B cell (primary cell): Measurements from ENCODE around the gene SS18L1. TPM values are rescaled to one million over a fixed set of nuclear protein-coding genes. Genes with fewer than 3 reads are reported as not detected.

Experiments
- ATAC-seq: fragments of 200-7000 bp; cut with Tn5 transposase; one replicate; pipeline ENCODE4 v1.10.0; 2021; ENCODE audit warnings: low read depth, mild to moderate bottlenecking, moderate number of reproducible peaks, moderate library complexity
- CTCF ChIA-PET: fragments of 350-600 bp; sonication (Branson Sonifier 250); formaldehyde crosslinking; loops from one replicate; lab custom pipeline; 2021; ENCODE audit warnings: antibody characterized with exemption, inconsistent platforms; lab: Charles Lee
- POLR2A ChIA-PET: fragments of 350-600 bp; sonication (Branson Sonifier 250); formaldehyde crosslinking; loops from one replicate; lab custom pipeline; 2021; ENCODE audit warnings: antibody characterized with exemption; lab: Charles Lee
- DNase-seq: peaks from one replicate; pipeline ENCODE4 v3.0.0; 2013
- H2AFZ ChIP-seq: 2 replicates; pipeline ENCODE4 v1.6.1; 2012; ENCODE audit warnings: mild to moderate bottlenecking, low read depth, low read length; ENCODE audit not compliant: insufficient read depth, poor library complexity, severe bottlenecking
- H3K27ac ChIP-seq, 2 donors: 1 replicate in 1 of 2; 2 replicates in 1 of 2; pipeline ENCODE4 v1.5.1; 2012 to 2013; ENCODE audit warnings: low read length in 2 of 2, mild to moderate bottlenecking in 2 of 2, moderate library complexity in 1 of 2
- H3K27me3 ChIP-seq, 4 experiments: fragments of 200-600 bp in 1 of 4; sonication (generic) in 1 of 4; replicated peaks in 1 of 4; 1 replicate in 2 of 4; 2 replicates in 2 of 4; pipeline versions ENCODE4 v1.6.1 to v1.7.0; 2013 to 2016; ENCODE audit warnings: low read length in 3 of 4, mild to moderate bottlenecking in 2 of 4, mixed read lengths in 1 of 4, moderate library complexity in 1 of 4; ENCODE audit not compliant: insufficient read depth in 4 of 4, control insufficient read depth in 3 of 4; ENCODE audit errors: control extremely low read depth in 1 of 4
- H3K36me3 ChIP-seq, 2 experiments: replicated peaks in 1 of 2; 1 replicate in 1 of 2; 2 replicates in 1 of 2; pipeline versions ENCODE4 v1.6.1 to v1.7.1; 2013; ENCODE audit warnings: low read length in 1 of 2; ENCODE audit not compliant: insufficient read depth in 2 of 2, control insufficient read depth in 1 of 2; ENCODE audit errors: control extremely low read depth in 1 of 2, extremely low read depth in 1 of 2
- H3K4me1 ChIP-seq, 2 donors: fragments of 200-600 bp in 1 of 2; sonication (generic) in 1 of 2; 1 replicate in 1 of 2; 2 replicates in 1 of 2; pipeline versions ENCODE4 v1.5.1 to v1.6.1; 2013 to 2017; ENCODE audit warnings: low read length in 2 of 2; ENCODE audit not compliant: control insufficient read depth in 2 of 2, insufficient read depth in 2 of 2
- H3K4me2 ChIP-seq: replicated peaks from 2 replicates; pipeline ENCODE3; 2012; ENCODE audit warnings: mild to moderate bottlenecking, low read depth, low read length; ENCODE audit not compliant: poor library complexity, severe bottlenecking
- H3K4me3 ChIP-seq, 5 experiments: fragments of 200-600 bp in 1 of 5; sonication (generic) in 1 of 5; 1 replicate in 3 of 5; 2 replicates in 2 of 5; pipeline versions ENCODE4 v1.5.1 to v1.7.0; 2011 to 2016; ENCODE audit warnings: low read length in 4 of 5, mild to moderate bottlenecking in 4 of 5, low read depth in 2 of 5, control low read depth in 1 of 5, moderate library complexity in 1 of 5; ENCODE audit not compliant: insufficient read depth in 1 of 5; ENCODE audit errors: control extremely low read depth in 1 of 5, extremely low read depth in 1 of 5
- H3K79me2 ChIP-seq: fragments of 200-600 bp; sonication (generic); one replicate; pipeline ENCODE4 v1.6.0; 2016; ENCODE audit warnings: low read length; ENCODE audit not compliant: control insufficient read depth, insufficient read depth
- H3K9ac ChIP-seq: fragments of 200-600 bp; sonication (generic); 2 replicates; pipeline ENCODE4 v1.6.1; 2017; ENCODE audit warnings: mild to moderate bottlenecking, low read length, moderate library complexity
- H3K9me3 ChIP-seq, 3 donors: one replicate each; pipeline versions ENCODE4 v1.6.1 to v1.7.1; 2013; ENCODE audit warnings: low read length in 2 of 3; ENCODE audit not compliant: control insufficient read depth in 2 of 3, insufficient read depth in 1 of 3; ENCODE audit errors: control extremely low read depth in 1 of 3
- H4K20me1 ChIP-seq: 2 replicates; pipeline ENCODE4 v1.6.0; 2012; ENCODE audit warnings: mild to moderate bottlenecking, low read length; ENCODE audit not compliant: insufficient read depth, control insufficient read depth, poor library complexity, severe bottlenecking
- H3K27ac Mint-ChIP-seq: one replicate; pipeline ENCODE4 v1.8.0; 2021; ENCODE audit warnings: mixed read lengths
- H3K27me3 Mint-ChIP-seq: one replicate; pipeline ENCODE4 v1.8.0; 2021; ENCODE audit warnings: mixed read lengths
- H3K4me1 Mint-ChIP-seq: one replicate; pipeline ENCODE4 v1.8.0; 2021; ENCODE audit warnings: mixed read lengths
- H3K4me3 Mint-ChIP-seq: one replicate; pipeline ENCODE4 v1.8.0; 2021; ENCODE audit warnings: mixed read lengths
- H3K9me3 Mint-ChIP-seq: one replicate; pipeline ENCODE4 v1.8.0; 2022; ENCODE audit warnings: mixed read lengths; ENCODE audit not compliant: insufficient read depth
- EZH2 ChIP-seq: IDR thresholded peaks from 2 replicates; pipeline ENCODE4 v1.6.1; 2012; ENCODE audit warnings: borderline replicate concordance, low read depth, mild to moderate bottlenecking, moderate library complexity, low read length; ENCODE audit not compliant: insufficient read depth, poor library complexity, severe bottlenecking
- WGBS: methylation state at CpG from one replicate; pipeline ENCODE4 v1.1.5; 2013; ENCODE audit warnings: missing lambda C conversion rate; ENCODE audit not compliant: insufficient coverage; 5-methylcytosine and 5-hydroxymethylcytosine counted together
- intact Hi-C: fragments of 100-400 bp; cut with micrococcal nuclease; formaldehyde crosslinking; loops from one replicate; pipeline ENCODE4 v1.10.0; 2022
- polyA plus RNA-seq: library from polyadenylated mRNA; depleted of rRNA; stranded (reverse); fragments of >200 nt; gene quantifications from 2 replicates; pipeline ENCODE4 v1.2.3, GENCODE V29; 2012
- total RNA-seq, 2 donors: library from RNA; stranded (reverse); fragments of 120-200 nt in 1 of 2; gene quantifications; 1 replicate in 1 of 2; 2 replicates in 1 of 2; pipeline versions ENCODE4 v1.2.3 to v1.2.4, GENCODE V29; 2013 to 2022
- TF ChIP-seq, protein P1 (sequence below): fragments of 200-600 bp; IDR thresholded peaks from one replicate; pipeline ENCODE4 v1.8.0; 2022; ENCODE audit warnings: antibody characterized with exemption, mild to moderate bottlenecking

SS18L1 gene
- total and polyA plus RNA-seq, 2 donors (not counting 1 experiment from before 2014, with no cell fraction given), result 15.4 to 20.7 TPM

DNA sequence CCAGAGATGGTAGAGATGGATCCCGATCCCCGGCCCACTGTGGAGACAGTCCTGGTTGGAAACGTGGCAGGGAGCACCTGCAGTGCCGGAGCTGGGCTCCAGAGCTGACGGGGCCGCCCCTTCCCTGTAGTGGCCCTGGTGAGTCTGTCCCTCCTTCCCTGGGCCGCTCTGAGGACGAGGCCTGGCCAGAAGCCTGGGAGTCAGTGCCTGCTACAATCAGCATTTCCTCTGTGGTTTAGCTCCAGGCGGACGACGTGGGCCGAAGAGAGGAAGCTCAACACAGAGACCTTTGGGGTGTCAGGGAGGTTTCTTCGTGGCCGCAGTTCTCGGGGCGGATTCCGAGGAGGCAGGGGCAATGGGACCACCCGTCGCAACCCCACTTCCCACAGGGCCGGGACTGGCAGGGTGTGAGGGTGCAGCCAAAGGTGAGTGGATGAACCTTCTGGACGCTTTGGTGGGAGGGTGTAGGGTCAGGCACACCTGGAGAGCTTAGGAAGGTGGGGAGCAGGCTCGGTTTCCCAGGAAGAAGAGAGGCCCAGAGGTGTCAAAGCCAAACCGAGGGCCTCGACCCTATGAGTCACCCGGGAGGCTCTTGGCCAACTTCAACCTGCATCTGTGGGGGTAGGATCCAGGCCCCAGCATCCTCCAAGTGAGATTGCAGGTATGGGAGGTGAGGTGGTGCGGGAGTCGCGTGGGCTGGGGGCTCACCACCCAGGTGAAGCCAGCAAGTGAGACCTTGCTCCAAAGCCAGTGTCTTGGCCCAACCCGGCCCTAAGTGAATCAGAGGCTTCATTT, 10.3 kb upstream of the SS18L1 start:
- ATAC-seq (no peak), DNase-seq (no peak)
- peaks cover 5 to 29% of the 10 kb centered on the region in 2 donors for H3K4me1 ChIP-seq
- Mint-ChIP-seq H3K4me3 (no peak overlapping the region), H3K9me3 (no peaks in the 10 kb centered on the region), H3K27ac (peak overlapping the region; percentile 32), H3K27me3 (no peaks in the 10 kb centered on the region), H3K4me1 (peaks cover 29% of the 10 kb centered on the region)
- H3K27me3 ChIP-seq, result no peaks in the 10 kb centered on the region
- no peak overlapping the region for H3K4me3 ChIP-seq
- H3K36me3 ChIP-seq, result peaks cover 1 to 93% of the 10 kb centered on the region in 2 experiments
- H3K4me2 ChIP-seq, result no peak overlapping the region
- H2AFZ ChIP-seq, result no peak overlapping the region
- H3K27ac ChIP-seq, result peak overlapping the region; percentile 4 to 26
- POLR2A ChIA-PET, result no interaction called here
- H3K9me3 ChIP-seq, result no peaks in the 10 kb centered on the region
- H3K9ac ChIP-seq, result no peak overlapping the region
- 71% methylated on average over 25 of the region's 29 CpGs for WGBS
- intact Hi-C loops, result no loop called here
- peaks cover 54% of the 10 kb centered on the region for H4K20me1 ChIP-seq
- H3K79me2 ChIP-seq, result peaks cover 34% of the 10 kb centered on the region
- no peak for TF ChIP-seq EZH2
- TF ChIP-seq, protein P1, sequence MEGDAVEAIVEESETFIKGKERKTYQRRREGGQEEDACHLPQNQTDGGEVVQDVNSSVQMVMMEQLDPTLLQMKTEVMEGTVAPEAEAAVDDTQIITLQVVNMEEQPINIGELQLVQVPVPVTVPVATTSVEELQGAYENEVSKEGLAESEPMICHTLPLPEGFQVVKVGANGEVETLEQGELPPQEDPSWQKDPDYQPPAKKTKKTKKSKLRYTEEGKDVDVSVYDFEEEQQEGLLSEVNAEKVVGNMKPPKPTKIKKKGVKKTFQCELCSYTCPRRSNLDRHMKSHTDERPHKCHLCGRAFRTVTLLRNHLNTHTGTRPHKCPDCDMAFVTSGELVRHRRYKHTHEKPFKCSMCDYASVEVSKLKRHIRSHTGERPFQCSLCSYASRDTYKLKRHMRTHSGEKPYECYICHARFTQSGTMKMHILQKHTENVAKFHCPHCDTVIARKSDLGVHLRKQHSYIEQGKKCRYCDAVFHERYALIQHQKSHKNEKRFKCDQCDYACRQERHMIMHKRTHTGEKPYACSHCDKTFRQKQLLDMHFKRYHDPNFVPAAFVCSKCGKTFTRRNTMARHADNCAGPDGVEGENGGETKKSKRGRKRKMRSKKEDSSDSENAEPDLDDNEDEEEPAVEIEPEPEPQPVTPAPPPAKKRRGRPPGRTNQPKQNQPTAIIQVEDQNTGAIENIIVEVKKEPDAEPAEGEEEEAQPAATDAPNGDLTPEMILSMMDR, result no peak
- CTCF ChIA-PET, result interaction anchor here (1.4 to 4.3 kb wide), 2 partner anchors 14 to 123 kb away, joined by 4 to 56 read pairs; no protein-coding TSS in a partner anchor

DNA sequence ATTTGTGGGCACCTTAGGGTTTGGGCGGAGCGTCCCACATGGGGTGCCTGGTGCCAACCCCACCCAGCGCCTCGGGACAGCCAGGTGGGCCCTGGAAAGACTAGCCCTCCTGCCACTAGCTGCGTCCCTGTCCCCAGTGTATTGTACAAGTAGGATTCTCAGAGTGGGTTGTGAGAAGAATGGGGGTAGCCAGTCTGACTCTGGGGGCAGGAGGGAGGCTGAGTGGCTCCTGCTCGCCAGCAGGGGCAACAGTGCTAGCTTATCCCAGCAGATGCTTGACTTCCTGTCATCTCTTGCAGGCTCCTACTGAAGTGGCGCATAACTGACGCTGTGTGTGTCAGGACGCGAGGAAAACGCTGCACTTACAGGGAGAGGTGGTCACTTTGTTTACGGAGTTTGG, 9.7 kb upstream of the SS18L1 start:
- TF ChIP-seq EZH2, result no peak
- TF ChIP-seq, protein P1, result no peak
- no peak overlapping the region for H3K9ac ChIP-seq
- no peak for ATAC-seq
- POLR2A ChIA-PET, result no interaction called here
- H3K4me3 ChIP-seq, result no peak overlapping the region
- Mint-ChIP-seq H3K9me3 (no peaks in the 10 kb centered on the region), H3K27me3 (no peaks in the 10 kb centered on the region), H3K27ac (peak overlapping the region; percentile 50), H3K4me1 (peaks cover 29% of the 10 kb centered on the region), H3K4me3 (no peak overlapping the region)
- H3K4me1 ChIP-seq, result peaks cover 5 to 29% of the 10 kb centered on the region in 2 donors
- 77% methylated on average over 12 of the region's 12 CpGs for WGBS
- H2AFZ ChIP-seq, result no peak overlapping the region
- no peaks in the 10 kb centered on the region for H3K27me3 ChIP-seq
- peaks cover 28% of the 10 kb centered on the region for H3K79me2 ChIP-seq
- DNase-seq, result no peak
- peaks cover 54% of the 10 kb centered on the region for H4K20me1 ChIP-seq
- intact Hi-C loops, result no loop called here
- H3K4me2 ChIP-seq, result no peak overlapping the region
- no peaks in the 10 kb centered on the region for H3K9me3 ChIP-seq
- CTCF ChIA-PET, result interaction anchor here (0.9 to 4.3 kb wide), 3 partner anchors 12 to 123 kb away, joined by 3 to 56 read pairs (median 4); no protein-coding TSS in a partner anchor
- peaks cover 1 to 92% of the 10 kb centered on the region in 2 experiments for H3K36me3 ChIP-seq
- H3K27ac ChIP-seq, result peak overlapping the region in 1 of 2 donors; percentile 26
